ENCODE data around the gene SERPINB6.
"Not testable (repeated sequence)": the region's sequence is repeated elsewhere in the genome, so short reads cannot be mapped to it uniquely, and the experiment has no call there.

SERPINB6 gene

GRCh38 chr6:2999618-3000557, 28.5 kb upstream of the SERPINB6 start, which contains the start of gene NQO2:
Gene NQO2 (plus strand): TSS chr6:2999894. CDS start chr6:3006553, 6,659 bp downstream.
- peak; percentile 83 for DNase-seq (ENCODE audit: low read depth)

- no peak for DNase-seq (ENCODE audit: low read depth)
Observed at GRCh38 chr6:2998998-2999617, 27.7 kb upstream of the SERPINB6 start.

- not testable (repeated sequence) for DNase-seq (ENCODE audit: low read depth)
Observed at GRCh38 chr6:2998249-2998997, 27.1 kb upstream of the SERPINB6 start.

GRCh38 chr6:2993755-2994317, 22.5 kb upstream of the SERPINB6 start:
- DNase-seq (ENCODE audit: low read depth): no peak

GRCh38 chr6:2992330-2992979, 21.1 kb upstream of the SERPINB6 start:
- no peak for DNase-seq (ENCODE audit: low read depth)

GRCh38 chr6:2990932-2991506, 19.7 kb upstream of the SERPINB6 start:
- DNase-seq (ENCODE audit: low read depth): no peak

- DNase-seq (ENCODE audit: low read depth): no peak
Observed at GRCh38 chr6:2990248-2990931, 19.0 kb upstream of the SERPINB6 start.

GRCh38 chr6:2989332-2990247, 18.2 kb upstream of the SERPINB6 start:
- DNase-seq (ENCODE audit: low read depth): no peak

- DNase-seq (ENCODE audit: low read depth): no peak
Observed at GRCh38 chr6:2988426-2989331, 17.3 kb upstream of the SERPINB6 start.

GRCh38 chr6:2988094-2988425, 16.7 kb upstream of the SERPINB6 start:
- no peak for DNase-seq (ENCODE audit: low read depth)

GRCh38 chr6:2986722-2987221, 15.4 kb upstream of the SERPINB6 start:
- DNase-seq (ENCODE audit: low read depth): no peak

- DNase-seq (ENCODE audit: low read depth): no peak
Observed at GRCh38 chr6:2984738-2985406, 13.5 kb upstream of the SERPINB6 start.

GRCh38 chr6:2982426-2983117, 11.2 kb upstream of the SERPINB6 start:
- no peak for DNase-seq (ENCODE audit: low read depth)

- no peak for DNase-seq (ENCODE audit: low read depth)
Observed at GRCh38 chr6:2980465-2980855, 9.1 kb upstream of the SERPINB6 start.

GRCh38 chr6:2979819-2980464, 8.6 kb upstream of the SERPINB6 start:
- no peak for DNase-seq (ENCODE audit: low read depth)

- no peak for DNase-seq (ENCODE audit: low read depth)
Observed at GRCh38 chr6:2978923-2979322, 7.6 kb upstream of the SERPINB6 start.
